Activated CD8-positive, alpha-beta T cell treated with anti-CD3 and anti-CD28 coated beads, Interleukin-2, amount 10 ng/mL, durations not matched to agents 7 days and 5 days (primary cell): Measurements from ENCODE around the gene GALNT9. TPM values are rescaled to one million over a fixed set of nuclear protein-coding genes. Genes with fewer than 3 reads are reported as not detected.

Experiments
- ATAC-seq: fragments of 150-1000 bp; cut with Tn5 transposase; one replicate; pipeline ENCODE4 v1.10.0; 2021; ENCODE audit warnings: moderate library complexity
- CTCF ChIA-PET: fragments of 350-600 bp; sonication (Branson Sonifier 250); formaldehyde crosslinking; loops from one replicate; lab custom pipeline; 2021; ENCODE audit warnings: antibody characterized with exemption; lab: Charles Lee
- POLR2A ChIA-PET: fragments of 350-600 bp; sonication (Branson Sonifier 250); formaldehyde crosslinking; loops from one replicate; lab custom pipeline; 2021; ENCODE audit warnings: antibody characterized with exemption; lab: Charles Lee
- DNase-seq: peaks from one replicate; pipeline ENCODE4 v3.0.0-alpha.2; 2020
- H3K27ac Mint-ChIP-seq: one replicate; pipeline ENCODE4 v1.8.0; 2021; ENCODE audit warnings: mild to moderate bottlenecking, mixed read lengths
- H3K27me3 Mint-ChIP-seq: one replicate; pipeline ENCODE4 v1.8.0; 2021; ENCODE audit warnings: low read depth, mixed read lengths
- H3K36me3 Mint-ChIP-seq: one replicate; pipeline ENCODE4 v1.8.0; 2021; ENCODE audit warnings: low read depth, mixed read lengths
- H3K4me1 Mint-ChIP-seq: one replicate; pipeline ENCODE4 v1.8.0; 2021; ENCODE audit warnings: low read depth, mixed read lengths
- H3K4me3 Mint-ChIP-seq: one replicate; pipeline ENCODE4 v1.8.0; 2021; ENCODE audit warnings: mild to moderate bottlenecking, mixed read lengths
- H3K9me3 Mint-ChIP-seq: one replicate; pipeline ENCODE4 v1.8.0; 2022; ENCODE audit warnings: mixed read lengths; ENCODE audit not compliant: insufficient read depth
- total RNA-seq, 2 experiments: library from RNA; stranded (reverse); gene quantifications; one replicate each; pipeline ENCODE4 v1.2.3, GENCODE V29; 2021

Gene GALNT9
- total RNA-seq, 2 experiments from 2014 or later, result not detected

GRCh38 chr12:132347176-132347855 is 17.9 kb upstream of the GALNT9 start:
- DNase-seq (no peak), ATAC-seq (no peak)
- ChIA-PET POLR2A (no interaction called here), CTCF (no interaction called here)
- Mint-ChIP-seq H3K27ac (no peak overlapping the region), H3K4me1 (no peaks in the 10 kb centered on the region), H3K36me3 (no peaks in the 10 kb centered on the region), H3K27me3 (peaks cover 3% of the 10 kb centered on the region), H3K4me3 (no peak overlapping the region), H3K9me3 (no peaks in the 10 kb centered on the region)

- no peaks in the 10 kb centered on the region for H3K9me3 Mint-ChIP-seq
- ATAC-seq (no peak), DNase-seq (no peak)
- no peaks in the 10 kb centered on the region for H3K36me3 Mint-ChIP-seq
- no peak overlapping the region for H3K4me3 Mint-ChIP-seq
- H3K4me1 Mint-ChIP-seq, result no peaks in the 10 kb centered on the region
- no peak overlapping the region for H3K27ac Mint-ChIP-seq
- CTCF ChIA-PET, result no interaction called here
- POLR2A ChIA-PET, result no interaction called here
- peaks cover 3% of the 10 kb centered on the region for H3K27me3 Mint-ChIP-seq
Measured at GRCh38 chr12:132346471-132347175, 17.2 kb upstream of the GALNT9 start.

GRCh38 chr12:132345561-132346200 is 16.3 kb upstream of the GALNT9 start:
- Mint-ChIP-seq H3K4me3 (no peak overlapping the region), H3K36me3 (no peaks in the 10 kb centered on the region), H3K27ac (no peak overlapping the region), H3K9me3 (no peaks in the 10 kb centered on the region), H3K27me3 (peaks cover 3% of the 10 kb centered on the region), H3K4me1 (no peaks in the 10 kb centered on the region)
- POLR2A ChIA-PET, result no interaction called here
- no peak for DNase-seq
- CTCF ChIA-PET, result no interaction called here
- no peak for ATAC-seq

GRCh38 chr12:132345126-132345525 is 15.7 kb upstream of the GALNT9 start:
- peaks cover 3% of the 10 kb centered on the region for H3K27me3 Mint-ChIP-seq
- no peaks in the 10 kb centered on the region for H3K4me1 Mint-ChIP-seq
- ATAC-seq (no peak), DNase-seq (no peak)
- no peaks in the 10 kb centered on the region for H3K9me3 Mint-ChIP-seq
- POLR2A ChIA-PET, result no interaction called here
- H3K27ac Mint-ChIP-seq, result no peak overlapping the region
- CTCF ChIA-PET, result no interaction called here
- H3K36me3 Mint-ChIP-seq, result no peaks in the 10 kb centered on the region
- no peak overlapping the region for H3K4me3 Mint-ChIP-seq

- Mint-ChIP-seq H3K36me3 (no peaks in the 10 kb centered on the region), H3K9me3 (no peaks in the 10 kb centered on the region), H3K27ac (no peak overlapping the region), H3K27me3 (peaks cover 3% of the 10 kb centered on the region), H3K4me3 (no peak overlapping the region), H3K4me1 (no peaks in the 10 kb centered on the region)
- CTCF ChIA-PET, result no interaction called here
- ATAC-seq (no peak), DNase-seq (no peak)
- POLR2A ChIA-PET, result no interaction called here
Measured at GRCh38 chr12:132344601-132345000, 15.2 kb upstream of the GALNT9 start.

GRCh38 chr12:132344181-132344580 is 14.8 kb upstream of the GALNT9 start:
- POLR2A ChIA-PET, result no interaction called here

GRCh38 chr12:132343294-132344004 is 14.1 kb upstream of the GALNT9 start:
- ATAC-seq, result no peak
- POLR2A ChIA-PET, result no interaction called here
- Mint-ChIP-seq H3K4me3 (no peak overlapping the region), H3K9me3 (no peaks in the 10 kb centered on the region), H3K27me3 (peaks cover 3% of the 10 kb centered on the region), H3K27ac (no peak overlapping the region), H3K4me1 (no peaks in the 10 kb centered on the region), H3K36me3 (no peaks in the 10 kb centered on the region)
- CTCF ChIA-PET, result no interaction called here
- DNase-seq, result no peak

More at GRCh38 chr12:132344181-132344580, 14.8 kb upstream of the GALNT9 start:
- Mint-ChIP-seq H3K4me1 (no peaks in the 10 kb centered on the region), H3K36me3 (no peaks in the 10 kb centered on the region), H3K27ac (no peak overlapping the region), H3K9me3 (no peaks in the 10 kb centered on the region), H3K4me3 (no peak overlapping the region), H3K27me3 (peaks cover 3% of the 10 kb centered on the region)
- CTCF ChIA-PET, result no interaction called here
- ATAC-seq (no peak), DNase-seq (no peak)

GRCh38 chr12:132342251-132343227 is 13.2 kb upstream of the GALNT9 start:
- ATAC-seq (no peak), DNase-seq (no peak)
- POLR2A ChIA-PET, result no interaction called here
- peaks cover 3% of the 10 kb centered on the region for H3K27me3 Mint-ChIP-seq
- H3K27ac Mint-ChIP-seq, result no peak overlapping the region
- no peaks in the 10 kb centered on the region for H3K4me1 Mint-ChIP-seq
- no peak overlapping the region for H3K4me3 Mint-ChIP-seq
- no peaks in the 10 kb centered on the region for H3K36me3 Mint-ChIP-seq
- H3K9me3 Mint-ChIP-seq, result no peaks in the 10 kb centered on the region
- CTCF ChIA-PET, result no interaction called here

GRCh38 chr12:132341318-132342050 is 12.1 kb upstream of the GALNT9 start:
- Mint-ChIP-seq H3K27ac (no peak overlapping the region), H3K9me3 (no peaks in the 10 kb centered on the region), H3K36me3 (no peaks in the 10 kb centered on the region), H3K4me1 (no peaks in the 10 kb centered on the region), H3K27me3 (peaks cover 3% of the 10 kb centered on the region), H3K4me3 (no peak overlapping the region)
- DNase-seq (no peak), ATAC-seq (no peak)
- ChIA-PET POLR2A (no interaction called here), CTCF (no interaction called here)

- Mint-ChIP-seq H3K27me3 (peaks cover 3% of the 10 kb centered on the region), H3K9me3 (no peaks in the 10 kb centered on the region), H3K27ac (no peak overlapping the region), H3K36me3 (no peaks in the 10 kb centered on the region), H3K4me1 (no peaks in the 10 kb centered on the region), H3K4me3 (no peak overlapping the region)
- no peak for DNase-seq
- ChIA-PET CTCF (no interaction called here), POLR2A (no interaction called here)
- no peak for ATAC-seq
Measured at GRCh38 chr12:132340266-132341035, 11.1 kb upstream of the GALNT9 start.
